GM12878 (cell line): ENCODE data around the gene SMIM20.

ENCODE experiments used
- BCLAF1 ChIP-seq: fragments of 450-650 bp; IDR thresholded peaks from 2 replicates; pipeline ENCODE4 v1.6.1; 2017; ENCODE audit warnings: antibody characterized with exemption, mild to moderate bottlenecking, moderate library complexity
- BMI1 ChIP-seq: fragments of 450-650 bp; IDR thresholded peaks from 2 replicates; pipeline ENCODE4 v1.6.1; 2016; ENCODE audit warnings: mild to moderate bottlenecking, moderate library complexity, borderline replicate concordance
- CEBPZ ChIP-seq: fragments of 150-350 bp; IDR thresholded peaks from 2 replicates; pipeline ENCODE4 v1.6.1; 2016; ENCODE audit warnings: low read depth, low read length
- CTCF ChIP-seq, 3 experiments: IDR thresholded peaks in 2 of 3; conservative IDR thresholded peaks in 1 of 3; 2 replicates each; pipeline ENCODE4 v1.5.1; 2011; ENCODE audit warnings: low read depth in 3 of 3, low read length in 3 of 3, mild to moderate bottlenecking in 3 of 3, control low read depth in 2 of 3, moderate library complexity in 2 of 3, inconsistent platforms in 1 of 3, mixed read lengths in 1 of 3; ENCODE audit not compliant: control insufficient read depth in 2 of 3, insufficient read depth in 1 of 3; ENCODE audit errors: extremely low read depth in 1 of 3
- HDAC6 ChIP-seq: fragments of 200-600 bp; sonication (generic); IDR thresholded peaks from one replicate; pipeline ENCODE4 v1.8.0; 2017; ENCODE audit warnings: antibody characterized with exemption; ENCODE audit not compliant: unreplicated experiment
- JUND ChIP-seq: IDR thresholded peaks from 2 replicates; pipeline ENCODE4 v1.6.1; 2012; ENCODE audit warnings: low read depth, mild to moderate bottlenecking, low read length, improper control_type of control experiment, moderate library complexity
- MTA2 ChIP-seq: fragments of 450-650 bp; IDR thresholded peaks from 2 replicates; pipeline ENCODE4 v1.6.1; 2016; ENCODE audit warnings: low read depth, mild to moderate bottlenecking, moderate library complexity
- MXI1 ChIP-seq: fragments of 150-350 bp; IDR thresholded peaks from 2 replicates; pipeline ENCODE4 v1.6.1; 2011; ENCODE audit warnings: low read depth, mild to moderate bottlenecking, inconsistent platforms, low read length, improper control_type of control experiment
- RELB ChIP-seq: fragments of 450-650 bp; IDR thresholded peaks from 2 replicates; pipeline ENCODE4 v1.6.1; 2017; ENCODE audit warnings: low read depth, mild to moderate bottlenecking, moderate library complexity
- SIN3A ChIP-seq: IDR thresholded peaks from 2 replicates; pipeline ENCODE4 v1.6.1; 2012; ENCODE audit warnings: low read depth, low read length, improper control_type of control experiment

- no peak for TF ChIP-seq MTA2
- no peak for TF ChIP-seq CEBPZ
- no peak for TF ChIP-seq BMI1
- no peak for TF ChIP-seq BCLAF1
- TF ChIP-seq HDAC6: no peak
- no peak for TF ChIP-seq CTCF (IDR thresholded peaks at IDR 0.05 in 2 of 3, conservative IDR thresholded peaks at IDR 0.05 in 1 of 3; ENCODE audit: control insufficient read depth in 2 of 3, extremely low read depth in 1 of 3, insufficient read depth in 1 of 3, low read depth in 3 of 3, low read length in 3 of 3)
- TF ChIP-seq SIN3A: no peak
- no peak for TF ChIP-seq MXI1
- TF ChIP-seq JUND: no peak
- TF ChIP-seq RELB: no peak
Measured at GRCh38 chr4:25896776-25897539, 17.1 kb upstream of the SMIM20 start.
